Measurements from ENCODE around the gene SCYGR7.

- TF ChIP-seq CTCF (conservative IDR thresholded peaks at IDR 0.05; ENCODE audit: low read length) (no peak), EZH2phosphoT487 (IDR thresholded peaks at IDR 0.05; ENCODE audit: borderline replicate concordance) (no peak)
These were observed 24.8 kb upstream of the SCYGR7 start for GRCh38 chr2:227703280-227703732.
